ENCODE measurements around the gene OLIG2.

The OLIG2 gene

GRCh38 chr21:33019885-33020557, 5.7 kb upstream of the OLIG2 start:
- no peak for DNase-seq (ENCODE audit: extremely low read depth in 1 of 2, low read depth in 1 of 2)

- DNase-seq (ENCODE audit: extremely low read depth in 1 of 2, low read depth in 1 of 2), result no peak
Observed at GRCh38 chr21:33020558-33021100, 5.1 kb upstream of the OLIG2 start.

GRCh38 chr21:33021150-33021549, 4.6 kb upstream of the OLIG2 start:
- DNase-seq (ENCODE audit: extremely low read depth in 1 of 2, low read depth in 1 of 2), result no peak

GRCh38 chr21:33021667-33022066, 4.1 kb upstream of the OLIG2 start:
- no peak for DNase-seq (ENCODE audit: extremely low read depth in 1 of 2, low read depth in 1 of 2)

- no peak for DNase-seq (ENCODE audit: extremely low read depth in 1 of 2, low read depth in 1 of 2)
Observed at GRCh38 chr21:33022489-33022827, 3.3 kb upstream of the OLIG2 start.

GRCh38 chr21:33022828-33023573, 2.7 kb upstream of the OLIG2 start:
- DNase-seq (ENCODE audit: extremely low read depth in 1 of 2, low read depth in 1 of 2), result no peak

- no peak for DNase-seq (ENCODE audit: extremely low read depth in 1 of 2, low read depth in 1 of 2)
Observed at GRCh38 chr21:33023574-33024200, 2.0 kb upstream of the OLIG2 start.

- no peak for DNase-seq (ENCODE audit: extremely low read depth in 1 of 2, low read depth in 1 of 2)
Observed at GRCh38 chr21:33024201-33025103, 1.3 kb upstream of the OLIG2 start.

GRCh38 chr21:33025106-33025488, 638 bp upstream of the OLIG2 start:
- DNase-seq (ENCODE audit: extremely low read depth in 1 of 2, low read depth in 1 of 2), result no peak

GRCh38 chr21:33026443-33026858, 716 bp downstream of the OLIG2 start:
- no peak for DNase-seq (ENCODE audit: extremely low read depth in 1 of 2, low read depth in 1 of 2)

GRCh38 chr21:33026878-33027400, 1.2 kb downstream of the OLIG2 start:
- DNase-seq (ENCODE audit: extremely low read depth in 1 of 2, low read depth in 1 of 2), result no peak

GRCh38 chr21:33027401-33028286, 1.9 kb downstream of the OLIG2 start:
- DNase-seq (ENCODE audit: extremely low read depth in 1 of 2, low read depth in 1 of 2), result no peak

- no peak for DNase-seq (ENCODE audit: extremely low read depth in 1 of 2, low read depth in 1 of 2)
Observed at GRCh38 chr21:33028287-33028670, 2.5 kb downstream of the OLIG2 start.

GRCh38 chr21:33028773-33029384, 3.1 kb downstream of the OLIG2 start:
- no peak for DNase-seq (ENCODE audit: extremely low read depth in 1 of 2, low read depth in 1 of 2)

GRCh38 chr21:33029385-33029921, 3.7 kb downstream of the OLIG2 start:
- DNase-seq (ENCODE audit: extremely low read depth in 1 of 2, low read depth in 1 of 2), result no peak

GRCh38 chr21:33029975-33030461, 4.3 kb downstream of the OLIG2 start:
- no peak for DNase-seq (ENCODE audit: extremely low read depth in 1 of 2, low read depth in 1 of 2)

GRCh38 chr21:33030633-33031032, 4.9 kb downstream of the OLIG2 start:
- no peak for DNase-seq (ENCODE audit: extremely low read depth in 1 of 2, low read depth in 1 of 2)

- no peak for DNase-seq (ENCODE audit: extremely low read depth in 1 of 2, low read depth in 1 of 2)
Observed at GRCh38 chr21:33031152-33031911, 5.6 kb downstream of the OLIG2 start.
